NCI-H128 (cell line): ENCODE results near the gene TP53.
"Not testable (repeated sequence)": the region's sequence is repeated elsewhere in the genome, so short reads cannot be mapped to it uniquely, and the experiment has no call there.

ENCODE experiments used
- DNase-seq: peaks from one replicate; lab custom pipeline; 2025; ENCODE audit not compliant: unreplicated experiment; lab: John Stamatoyannopoulos, UW

TP53 gene

DNA sequence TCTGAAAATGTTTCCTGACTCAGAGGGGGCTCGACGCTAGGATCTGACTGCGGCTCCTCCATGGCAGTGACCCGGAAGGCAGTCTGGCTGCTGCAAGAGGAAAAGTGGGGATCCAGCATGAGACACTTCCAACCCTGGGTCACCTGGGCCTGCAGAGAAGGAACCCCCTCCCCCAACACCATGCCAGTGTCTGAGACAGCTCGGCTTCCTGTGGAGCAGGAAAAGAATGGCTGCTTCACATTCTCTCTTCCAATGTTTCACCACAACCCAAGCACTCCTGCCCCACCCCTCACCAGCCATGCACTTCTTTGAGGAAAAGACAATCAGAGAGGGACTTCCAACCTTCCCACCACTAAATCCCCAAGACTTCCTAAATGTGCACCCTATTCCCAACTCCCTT lies 10.8 kb downstream of the TP53 start:
- no peak for DNase-seq

DNA sequence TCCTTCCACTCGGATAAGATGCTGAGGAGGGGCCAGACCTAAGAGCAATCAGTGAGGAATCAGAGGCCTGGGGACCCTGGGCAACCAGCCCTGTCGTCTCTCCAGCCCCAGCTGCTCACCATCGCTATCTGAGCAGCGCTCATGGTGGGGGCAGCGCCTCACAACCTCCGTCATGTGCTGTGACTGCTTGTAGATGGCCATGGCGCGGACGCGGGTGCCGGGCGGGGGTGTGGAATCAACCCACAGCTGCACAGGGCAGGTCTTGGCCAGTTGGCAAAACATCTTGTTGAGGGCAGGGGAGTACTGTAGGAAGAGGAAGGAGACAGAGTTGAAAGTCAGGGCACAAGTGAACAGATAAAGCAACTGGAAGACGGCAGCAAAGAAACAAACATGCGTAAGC lies 12.4 kb downstream of the TP53 start:
- no peak for DNase-seq

DNA sequence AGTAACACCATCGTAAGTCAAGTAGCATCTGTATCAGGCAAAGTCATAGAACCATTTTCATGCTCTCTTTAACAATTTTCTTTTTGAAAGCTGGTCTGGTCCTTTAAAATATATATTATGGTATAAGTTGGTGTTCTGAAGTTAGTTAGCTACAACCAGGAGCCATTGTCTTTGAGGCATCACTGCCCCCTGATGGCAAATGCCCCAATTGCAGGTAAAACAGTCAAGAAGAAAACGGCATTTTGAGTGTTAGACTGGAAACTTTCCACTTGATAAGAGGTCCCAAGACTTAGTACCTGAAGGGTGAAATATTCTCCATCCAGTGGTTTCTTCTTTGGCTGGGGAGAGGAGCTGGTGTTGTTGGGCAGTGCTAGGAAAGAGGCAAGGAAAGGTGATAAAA lies 14.1 kb downstream of the TP53 start:
- no peak for DNase-seq

DNA sequence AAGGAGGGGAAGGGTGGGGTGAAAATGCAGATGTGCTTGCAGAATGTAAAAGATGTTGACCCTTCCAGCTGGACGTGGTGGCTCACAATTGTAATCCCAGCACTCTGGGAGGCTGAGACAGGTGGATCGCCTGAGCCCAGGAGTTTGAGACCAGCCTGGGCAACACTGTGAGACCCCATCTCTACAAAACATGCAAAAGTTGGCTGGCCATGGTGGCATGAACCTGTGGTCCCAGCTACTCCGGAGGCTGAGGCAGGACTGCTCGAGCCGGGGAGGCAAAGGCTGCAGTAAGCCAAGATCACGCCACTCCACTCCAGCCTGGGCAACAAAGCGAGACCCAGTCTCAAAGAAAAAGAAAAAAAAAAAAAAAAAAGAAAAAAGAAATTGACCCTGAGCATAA lies 18.8 kb downstream of the TP53 start:
- no peak for DNase-seq

DNA sequence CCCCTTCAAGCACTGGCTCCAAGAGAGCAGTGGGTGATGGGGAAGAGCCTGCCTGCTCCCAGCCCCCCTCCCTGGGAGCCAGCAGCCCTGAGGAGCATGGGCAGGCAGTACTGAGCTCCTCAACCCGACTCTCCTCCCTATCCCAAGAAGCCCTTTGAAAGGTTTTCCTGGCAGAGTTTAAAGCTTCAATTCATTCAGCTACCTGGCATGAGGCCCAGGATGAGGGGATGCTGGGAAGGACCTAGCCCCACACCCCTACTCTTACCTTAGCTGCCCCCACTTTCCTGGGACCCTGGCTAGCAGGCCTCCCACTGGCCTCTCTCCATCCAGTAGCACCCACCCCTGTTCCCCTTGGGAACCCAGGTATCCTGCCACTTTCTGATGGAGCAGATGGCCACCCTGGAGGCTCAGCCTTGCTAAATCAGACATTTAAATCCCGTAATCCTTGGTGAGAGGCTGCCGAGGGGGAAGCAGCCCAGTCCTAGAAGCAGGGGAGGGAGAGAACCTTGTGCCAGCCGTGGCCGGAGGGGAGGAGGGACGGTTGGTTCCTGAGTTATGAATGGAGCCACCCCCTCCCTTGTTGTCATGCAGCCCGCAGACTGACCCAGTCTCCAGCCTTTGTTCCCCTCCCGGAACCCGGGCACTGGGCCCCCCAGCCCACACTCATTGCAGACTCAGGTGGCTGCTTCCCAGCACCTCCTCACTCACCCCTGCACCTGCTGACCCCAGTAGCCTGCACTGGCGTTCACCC lies 19.5 kb downstream of the TP53 start:
- DNase-seq: no peak

DNA sequence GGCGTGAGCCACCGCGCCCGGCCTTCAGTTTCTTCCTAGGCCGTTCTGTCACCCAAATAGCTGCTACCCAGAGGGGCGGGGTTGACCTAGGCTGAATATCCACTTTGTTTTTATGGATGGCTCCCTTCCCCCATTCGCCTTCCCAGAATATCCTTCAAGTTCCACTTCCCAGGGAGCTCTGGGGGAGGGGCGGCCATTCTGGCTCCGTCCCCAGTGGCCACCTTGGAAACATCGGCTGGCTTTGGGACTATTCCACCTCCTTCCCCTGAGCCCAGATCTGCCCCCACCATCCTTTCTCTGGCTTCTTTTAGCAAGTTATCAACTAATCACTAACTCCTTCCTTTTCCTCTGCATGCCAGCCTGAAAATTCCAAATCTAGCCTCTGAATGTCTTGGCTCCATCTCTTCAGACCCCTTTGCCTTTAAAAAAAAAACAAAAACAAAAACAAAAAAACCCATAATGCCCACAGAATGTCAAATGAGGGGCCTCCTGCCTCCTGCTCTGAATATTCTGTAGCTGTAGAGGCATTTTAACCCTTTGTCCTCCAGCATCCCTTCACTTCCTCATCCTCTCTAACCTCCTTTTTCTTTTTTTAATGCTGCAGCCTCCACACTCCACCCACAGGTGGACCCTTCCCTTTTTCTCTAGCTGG lies 30.2 kb downstream of the TP53 start:
- no peak for DNase-seq

DNA sequence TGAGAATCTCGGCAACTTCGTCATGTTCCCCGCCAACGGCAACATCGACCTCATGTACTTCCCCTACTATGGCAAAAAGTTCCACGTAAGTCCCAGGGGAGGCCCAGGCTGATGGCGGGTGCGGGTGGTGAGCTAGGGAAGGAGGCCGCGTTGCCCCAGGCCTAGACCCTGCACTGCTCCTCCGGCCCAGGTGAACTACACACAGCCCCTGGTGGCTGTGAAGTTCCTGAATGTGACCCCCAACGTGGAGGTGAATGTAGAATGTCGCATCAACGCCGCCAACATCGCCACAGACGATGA lies 31.8 kb downstream of the TP53 start:
- no peak for DNase-seq

DNA sequence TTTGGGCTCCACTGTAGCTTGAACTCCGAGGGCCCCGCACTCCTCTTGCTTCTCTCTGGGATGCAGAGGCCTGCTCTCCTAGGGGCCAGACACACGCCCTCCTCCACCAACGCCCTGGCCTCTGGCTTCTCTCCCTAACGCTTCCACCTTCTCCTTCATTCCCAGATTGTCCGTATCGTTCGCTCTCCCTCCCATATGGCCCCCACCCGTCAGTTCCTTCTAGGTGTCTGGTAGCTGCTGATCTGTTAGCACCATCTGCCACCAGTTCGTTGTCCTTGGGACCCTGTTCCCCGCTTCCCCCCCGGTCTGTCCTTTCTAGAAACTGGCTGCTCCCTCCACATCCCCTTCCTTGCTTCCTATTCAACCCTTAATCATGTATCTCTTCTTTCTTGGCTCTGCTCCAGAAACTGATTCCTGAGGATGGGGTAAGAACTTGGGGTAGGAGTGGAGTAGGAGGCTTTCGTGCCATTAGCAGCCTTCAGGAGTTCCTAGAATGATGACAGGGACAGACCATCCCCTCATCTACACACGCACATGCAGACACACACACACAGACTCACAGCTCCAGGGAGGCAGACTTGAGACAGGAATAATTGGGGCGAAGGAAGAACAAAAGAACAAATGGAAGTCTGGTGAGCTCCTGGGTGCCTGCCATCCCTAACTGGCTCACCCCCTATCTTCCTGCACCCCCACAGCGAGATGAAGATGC lies 32.3 kb downstream of the TP53 start:
- DNase-seq: no peak

DNA sequence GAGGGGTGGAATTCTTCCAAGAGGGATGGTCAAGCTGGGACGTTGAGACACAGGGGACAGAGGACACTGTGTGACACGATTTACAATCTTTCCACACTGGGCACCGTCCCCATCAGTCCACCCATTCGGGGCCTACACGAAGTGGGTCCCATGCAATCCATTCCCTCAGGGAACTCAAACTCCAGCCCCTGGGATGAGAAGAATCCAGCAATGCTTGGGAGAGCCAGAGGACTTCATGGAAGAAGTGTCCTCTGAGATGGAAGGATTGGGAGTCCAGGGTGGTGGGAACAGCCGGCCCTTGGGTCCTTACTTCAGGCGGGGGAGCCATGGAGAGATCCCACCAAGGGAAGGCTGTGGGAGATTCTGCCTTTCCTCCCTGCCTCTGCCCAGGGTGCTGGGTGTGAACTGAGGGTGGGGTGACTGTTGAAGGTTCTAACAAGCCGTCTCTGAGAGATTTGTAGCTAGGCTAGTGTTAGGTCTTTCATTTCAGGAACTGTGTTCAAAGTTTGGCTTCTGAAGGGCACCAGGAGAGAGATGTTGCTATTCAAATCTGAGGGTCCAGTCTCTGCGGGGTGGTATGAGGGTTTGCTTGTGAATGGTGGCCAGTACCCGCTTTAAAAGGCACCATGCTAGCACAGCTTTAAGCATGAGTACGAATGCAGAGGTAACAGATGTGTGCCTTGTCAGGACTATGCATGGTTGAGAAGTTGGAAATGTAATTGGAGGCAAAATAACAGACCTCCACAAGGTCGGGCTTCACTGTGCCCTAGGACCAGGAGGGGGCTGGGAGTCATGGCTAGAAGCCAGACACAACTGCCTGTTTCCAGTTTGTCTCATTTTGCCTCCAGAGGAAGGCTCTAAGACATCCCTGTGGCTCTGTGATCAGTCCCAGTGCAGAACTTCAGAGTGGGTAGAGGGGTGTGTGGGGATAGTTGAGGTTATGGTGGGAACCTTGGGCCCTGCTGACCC lies 34.6 kb downstream of the TP53 start:
- no peak for DNase-seq

DNA sequence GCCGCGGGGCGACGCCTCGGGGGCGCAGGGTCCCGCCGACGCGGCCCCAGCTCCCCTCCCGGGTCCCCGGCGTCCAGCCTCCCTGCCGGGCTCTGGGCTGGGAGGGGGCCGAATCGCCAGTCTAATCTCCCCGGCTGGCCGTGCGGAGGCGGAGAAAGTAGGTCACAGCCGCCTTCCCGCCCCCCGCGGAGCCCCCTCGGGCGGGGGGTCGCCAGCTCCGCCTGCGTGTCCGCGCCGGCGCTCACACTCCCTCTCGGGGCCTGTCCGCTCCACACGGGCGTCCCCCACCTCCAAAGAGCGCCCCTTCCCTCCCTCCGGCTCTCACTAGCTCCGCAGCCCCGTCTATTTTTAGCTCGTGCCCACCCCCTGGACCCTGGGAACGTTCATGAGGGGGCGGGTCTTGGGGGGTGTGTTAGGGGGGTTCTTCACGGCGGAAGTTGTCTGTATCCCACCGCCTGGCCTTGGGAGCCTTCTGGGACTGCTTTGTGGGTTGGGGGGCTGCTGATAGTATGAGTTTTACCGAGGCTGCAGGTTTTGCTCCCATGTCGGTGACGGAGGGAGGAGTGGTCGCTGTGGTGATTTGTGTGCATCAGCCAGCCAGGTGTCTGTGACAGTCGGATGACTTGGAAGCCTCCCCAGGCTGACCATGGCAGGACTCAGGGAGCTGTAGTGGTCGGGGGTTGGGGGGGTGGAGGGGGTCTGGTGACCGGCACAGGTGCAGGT lies 35.5 kb downstream of the TP53 start:
- no peak for DNase-seq

DNA sequence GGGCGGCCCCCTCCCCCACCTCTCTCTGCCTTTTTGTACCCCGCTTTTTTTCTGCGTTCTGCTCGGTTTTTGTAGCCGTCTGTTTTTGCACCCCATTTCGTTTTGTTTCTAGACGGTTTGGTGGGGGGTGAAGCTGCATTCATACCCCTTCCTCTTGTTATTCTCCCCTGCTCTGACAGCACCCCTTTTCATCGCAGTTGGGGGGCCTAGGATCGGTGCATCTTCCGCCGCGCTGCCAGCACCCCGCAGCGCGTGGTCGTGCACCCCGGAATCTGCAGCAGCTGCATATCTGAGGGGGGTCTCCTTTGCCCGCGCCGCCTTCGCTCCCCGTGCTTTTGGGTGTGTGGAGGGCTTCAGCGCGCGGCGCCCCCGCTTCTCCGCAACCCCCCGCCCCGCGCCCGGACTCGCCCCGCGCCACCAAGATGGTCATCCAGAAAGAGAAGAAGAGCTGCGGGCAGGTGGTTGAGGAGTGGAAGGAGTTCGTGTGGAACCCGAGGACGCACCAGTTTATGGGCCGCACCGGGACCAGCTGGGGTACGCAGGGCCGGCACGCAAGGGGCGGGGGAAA lies 36.1 kb downstream of the TP53 start:
- DNase-seq: no peak

DNA sequence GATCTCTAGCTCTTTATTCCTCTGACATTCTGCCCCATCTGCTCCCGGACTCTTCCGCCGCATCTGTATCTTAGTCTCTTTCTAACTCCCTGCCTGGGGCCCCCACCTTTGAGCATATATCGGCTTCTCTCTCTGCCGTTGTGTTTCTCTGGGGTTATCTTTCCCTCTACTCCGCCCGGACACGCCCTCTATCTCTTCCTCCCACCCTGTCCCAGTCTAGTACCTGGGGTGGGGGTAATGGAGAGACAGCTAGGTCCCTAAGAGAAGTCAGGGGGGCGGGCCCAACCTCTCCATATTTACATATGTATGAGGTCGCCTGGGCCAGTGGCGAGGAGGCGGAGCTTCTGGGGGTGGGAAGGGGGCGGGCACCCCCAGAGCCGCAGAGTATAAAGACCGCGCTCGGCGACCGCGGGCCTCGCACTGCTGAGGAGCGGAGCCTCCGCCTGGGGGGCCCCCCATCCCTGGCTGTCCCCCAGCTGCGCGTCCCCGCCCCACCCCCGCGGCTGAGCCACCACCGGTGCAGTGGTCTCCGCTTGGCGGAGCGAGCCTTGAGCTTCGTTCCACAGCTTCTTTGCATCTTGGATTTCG lies 36.7 kb downstream of the TP53 start, which contains the start of gene ATP1B2:
ATP1B2 (plus strand) TSS at position 418 of the 588 bp plus-strand sequence. CDS start 593 bp downstream, outside the sequence.
- peak; percentile 52 for DNase-seq

DNA sequence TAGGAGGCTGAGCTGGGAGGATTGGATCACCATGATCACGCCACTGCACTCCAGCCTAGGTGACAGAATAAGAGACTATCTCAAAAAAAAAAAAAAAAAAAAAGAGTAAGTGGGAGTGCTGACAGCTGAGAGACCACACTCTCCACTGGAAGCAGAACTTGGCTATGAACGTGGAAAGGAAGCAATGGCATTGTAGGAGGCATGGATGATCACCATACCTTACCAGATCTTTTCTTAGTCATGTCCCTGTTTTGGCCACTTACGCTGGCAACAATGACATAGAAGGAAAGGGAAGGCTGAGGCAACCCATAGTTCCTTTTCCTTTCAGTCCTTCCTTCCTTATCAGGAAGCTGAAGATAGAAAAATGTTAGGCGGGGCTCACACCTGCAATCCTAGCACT lies 40.3 kb downstream of the TP53 start:
- no peak for DNase-seq

DNA sequence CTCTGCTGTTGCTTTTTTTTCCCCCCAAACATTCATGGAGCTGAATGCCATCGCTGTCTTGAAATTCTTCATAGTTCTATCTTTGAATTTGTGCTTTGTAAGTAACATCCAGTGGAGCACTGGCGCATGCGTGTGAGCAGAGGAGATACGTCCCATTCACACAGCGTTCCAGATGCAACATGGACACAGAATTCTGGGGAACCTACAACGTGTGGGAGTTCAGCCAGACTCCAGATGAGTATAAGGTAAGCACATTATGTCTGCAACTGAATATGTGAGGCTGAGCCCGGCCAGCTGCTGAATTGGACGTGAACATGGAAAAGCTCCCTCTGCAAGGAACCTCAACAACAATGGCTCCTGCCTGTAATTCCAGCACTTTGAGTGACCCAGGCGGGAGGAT lies 40.8 kb downstream of the TP53 start:
- no peak for DNase-seq

DNA sequence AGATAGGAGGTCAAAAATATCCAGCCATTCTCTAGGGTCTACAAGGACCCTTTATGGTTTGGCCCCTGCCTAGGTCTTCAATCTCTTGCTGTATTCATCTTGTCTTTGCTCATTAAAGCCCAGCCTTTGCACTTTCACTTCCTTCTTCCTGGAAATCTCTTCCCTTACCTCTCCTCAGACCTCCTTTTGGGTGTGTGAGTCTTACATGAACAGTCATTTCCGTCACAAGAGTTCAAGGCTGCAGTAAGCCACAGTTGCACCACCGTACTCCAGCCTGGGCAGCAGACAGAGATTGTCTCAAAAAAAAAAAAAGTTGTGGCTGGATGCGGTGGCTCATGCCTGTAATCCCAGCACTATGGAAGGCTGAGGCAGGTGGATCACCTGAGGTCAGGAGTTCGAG lies 42.5 kb downstream of the TP53 start:
- DNase-seq: no peak

DNA sequence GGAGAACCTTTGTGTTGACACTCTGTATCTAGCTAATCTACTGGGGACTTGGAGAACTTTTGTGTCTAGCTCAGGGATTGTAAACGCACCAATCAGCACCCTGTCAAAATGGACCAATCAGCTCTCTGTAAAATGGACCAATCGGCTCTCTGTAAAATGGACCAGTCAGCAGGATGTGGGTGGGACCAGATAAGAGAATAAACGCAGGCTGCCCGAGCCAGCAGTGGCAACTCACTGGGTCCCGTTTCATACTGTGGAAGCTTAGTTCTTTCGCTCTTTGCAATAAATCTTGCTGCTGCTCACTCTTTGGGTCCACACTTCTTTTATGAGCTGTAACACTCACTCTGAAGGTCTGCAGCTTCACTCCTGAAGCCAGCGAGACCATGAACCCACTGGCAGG lies 45.7 kb downstream of the TP53 start:
- not testable (repeated sequence) for DNase-seq

DNA sequence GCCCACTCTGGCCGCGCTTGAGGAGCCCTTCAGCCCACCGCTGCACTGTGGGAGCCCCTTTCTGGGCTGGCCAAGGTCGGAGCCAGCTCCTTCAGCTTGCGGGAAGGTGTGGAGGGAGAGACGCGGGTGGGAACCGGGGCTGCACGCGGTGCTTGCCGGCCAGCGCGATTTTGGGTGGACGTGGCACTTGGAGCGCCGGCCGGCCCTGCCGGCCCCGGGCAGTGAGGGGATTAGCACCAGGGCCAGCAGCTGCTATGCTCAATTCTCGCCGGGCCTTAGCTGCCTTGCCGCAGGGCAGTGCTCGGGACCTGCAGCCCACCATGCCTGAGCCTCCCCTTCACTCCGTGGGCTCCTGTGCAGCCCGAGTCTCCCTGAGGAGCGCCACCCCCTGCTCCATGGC lies 46.5 kb downstream of the TP53 start:
- no peak for DNase-seq

DNA sequence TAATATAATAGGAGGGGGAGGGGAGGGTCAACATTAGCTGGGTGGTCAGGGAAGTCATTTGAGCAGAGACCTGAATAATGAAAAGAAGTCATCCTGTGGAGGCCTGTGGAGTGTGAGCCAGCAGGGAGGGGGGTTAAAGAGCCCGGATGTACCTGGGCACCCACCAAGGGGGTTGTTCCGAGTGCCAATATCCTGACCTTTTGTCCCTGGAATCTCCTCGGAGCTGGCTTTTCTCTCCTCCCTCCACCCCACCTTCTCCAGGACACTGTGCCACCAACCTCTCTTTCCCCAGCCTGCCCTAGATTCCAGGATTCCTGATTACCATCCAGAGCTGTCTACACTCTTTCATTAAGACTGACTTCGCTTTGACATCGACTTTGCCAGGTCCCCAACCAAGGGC lies 51.1 kb downstream of the TP53 start:
- no peak for DNase-seq

DNA sequence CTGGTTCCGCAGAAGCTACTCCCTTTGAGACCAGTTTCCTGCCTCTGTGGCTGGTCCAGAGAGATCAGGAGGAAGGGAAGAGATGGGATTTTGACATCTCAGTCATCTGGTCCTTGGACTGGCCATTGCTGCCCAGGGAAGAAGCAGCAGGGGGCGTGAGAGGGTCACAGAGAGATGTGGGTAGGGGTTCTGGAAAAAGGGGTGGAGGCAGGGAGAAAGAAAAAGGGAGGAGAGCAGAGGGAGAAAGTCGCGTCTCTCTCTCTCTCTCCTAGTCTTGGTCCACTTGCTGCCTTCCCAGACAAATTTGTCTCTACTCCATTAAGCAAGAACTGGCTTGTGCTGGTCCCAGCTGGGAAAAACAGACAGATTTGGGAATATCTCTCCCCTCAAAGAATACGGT lies 52.9 kb downstream of the TP53 start:
- no peak for DNase-seq

DNA sequence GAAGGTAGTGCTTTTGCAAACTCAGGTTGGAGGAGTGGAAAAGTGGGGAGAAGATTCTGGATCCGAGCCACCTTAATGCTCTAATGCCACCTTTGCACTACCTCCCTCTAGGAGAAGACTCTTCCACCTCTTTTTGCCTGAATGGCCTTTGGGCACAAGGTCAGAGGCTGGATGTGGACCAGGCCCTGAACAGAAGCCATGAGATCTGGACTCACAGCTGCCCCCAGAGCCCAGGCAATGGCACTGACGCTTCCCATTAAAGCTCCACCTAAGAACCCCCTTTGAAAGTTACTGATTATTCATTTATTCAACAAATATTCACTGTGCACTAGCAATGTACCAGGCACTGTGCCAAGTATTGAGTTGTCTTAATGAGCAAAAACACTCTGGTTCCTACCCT lies 54.2 kb downstream of the TP53 start:
- no peak for DNase-seq
